ENCODE measurements around the gene GRIP2.

The GRIP2 gene

DNA sequence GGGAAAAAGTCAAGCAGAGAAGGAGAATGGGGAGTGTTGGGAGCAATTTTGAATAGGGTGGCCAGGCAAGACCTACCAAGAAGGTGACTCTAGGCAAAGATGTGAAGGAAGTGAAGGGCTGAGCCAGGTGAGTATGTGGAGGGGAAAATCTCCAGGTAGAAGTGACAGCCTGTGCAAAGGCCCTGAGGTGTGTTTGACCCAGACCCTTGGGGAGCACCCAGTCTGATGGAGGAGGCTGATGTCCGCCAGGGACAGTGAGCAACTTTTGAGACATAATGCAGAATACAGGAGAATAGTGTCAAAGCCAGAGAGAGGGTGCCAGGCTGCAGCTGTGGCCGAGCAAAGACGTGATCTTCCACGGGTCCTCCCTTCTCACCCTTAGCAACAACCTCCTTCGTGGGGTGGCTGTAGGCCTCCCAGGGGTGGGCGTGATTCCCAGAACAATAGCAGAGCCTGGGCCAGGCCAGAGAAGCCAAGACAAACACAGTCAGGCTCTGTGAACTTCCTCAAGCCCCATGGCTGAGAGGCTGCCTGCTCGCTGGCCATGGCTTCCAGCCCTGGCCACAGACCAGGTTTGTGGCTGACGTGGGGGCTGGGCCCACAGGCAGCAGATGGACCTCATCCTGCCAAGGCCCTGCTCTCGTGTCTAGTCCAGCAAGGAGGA, 79.7 kb downstream of the GRIP2 start:
- Histone ChIP-seq H3K9me3 (ENCODE audit: control insufficient read depth, low read length) (no peaks in the 10 kb centered on the region), H3K27ac (no peak overlapping the region), H2AFZ (no peak overlapping the region), H3K79me2 (no peaks in the 10 kb centered on the region), H3K27me3 (ENCODE audit: control insufficient read depth, insufficient read depth, low read length) (no peaks in the 10 kb centered on the region), H3K36me3 (ENCODE audit: control insufficient read depth, insufficient read depth, low read length) (no peaks in the 10 kb centered on the region), H3K4me3 (ENCODE audit: low read depth, low read length) (no peak overlapping the region), H3K4me1 (no peaks in the 10 kb centered on the region), H3K4me2 (ENCODE audit: low read length) (no peak overlapping the region), H3K9ac (no peak overlapping the region)
- TF ChIP-seq, protein P1, sequence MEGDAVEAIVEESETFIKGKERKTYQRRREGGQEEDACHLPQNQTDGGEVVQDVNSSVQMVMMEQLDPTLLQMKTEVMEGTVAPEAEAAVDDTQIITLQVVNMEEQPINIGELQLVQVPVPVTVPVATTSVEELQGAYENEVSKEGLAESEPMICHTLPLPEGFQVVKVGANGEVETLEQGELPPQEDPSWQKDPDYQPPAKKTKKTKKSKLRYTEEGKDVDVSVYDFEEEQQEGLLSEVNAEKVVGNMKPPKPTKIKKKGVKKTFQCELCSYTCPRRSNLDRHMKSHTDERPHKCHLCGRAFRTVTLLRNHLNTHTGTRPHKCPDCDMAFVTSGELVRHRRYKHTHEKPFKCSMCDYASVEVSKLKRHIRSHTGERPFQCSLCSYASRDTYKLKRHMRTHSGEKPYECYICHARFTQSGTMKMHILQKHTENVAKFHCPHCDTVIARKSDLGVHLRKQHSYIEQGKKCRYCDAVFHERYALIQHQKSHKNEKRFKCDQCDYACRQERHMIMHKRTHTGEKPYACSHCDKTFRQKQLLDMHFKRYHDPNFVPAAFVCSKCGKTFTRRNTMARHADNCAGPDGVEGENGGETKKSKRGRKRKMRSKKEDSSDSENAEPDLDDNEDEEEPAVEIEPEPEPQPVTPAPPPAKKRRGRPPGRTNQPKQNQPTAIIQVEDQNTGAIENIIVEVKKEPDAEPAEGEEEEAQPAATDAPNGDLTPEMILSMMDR (IDR thresholded peaks at IDR 0.05): no peak

DNA sequence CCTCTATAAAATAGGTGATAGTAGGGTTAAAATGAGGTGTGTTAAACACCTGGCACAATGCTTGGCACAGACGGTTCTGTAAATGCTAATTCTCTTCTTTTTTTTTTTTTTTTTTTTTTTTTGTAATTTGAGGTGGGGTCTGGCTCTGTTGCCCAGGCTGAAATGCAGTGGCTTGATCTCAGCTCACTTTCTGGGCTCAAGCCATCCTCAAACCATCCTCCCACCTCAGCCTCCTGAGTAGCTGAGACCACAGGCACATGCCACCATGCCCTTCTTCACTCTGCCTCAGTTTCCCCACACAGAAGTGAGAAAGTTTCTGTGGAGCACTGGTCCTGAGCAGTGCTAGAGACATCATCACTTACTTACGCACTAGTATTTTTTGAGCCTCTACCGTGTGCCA, 80.4 kb downstream of the GRIP2 start:
- Histone ChIP-seq H3K4me3 (ENCODE audit: low read depth, low read length) (no peak overlapping the region), H3K9ac (no peak overlapping the region), H2AFZ (no peak overlapping the region), H3K9me3 (ENCODE audit: control insufficient read depth, low read length) (no peaks in the 10 kb centered on the region), H3K4me2 (ENCODE audit: low read length) (no peak overlapping the region), H3K36me3 (ENCODE audit: control insufficient read depth, insufficient read depth, low read length) (no peaks in the 10 kb centered on the region), H3K79me2 (no peaks in the 10 kb centered on the region), H3K4me1 (no peaks in the 10 kb centered on the region), H3K27ac (no peak overlapping the region), H3K27me3 (ENCODE audit: control insufficient read depth, insufficient read depth, low read length) (no peaks in the 10 kb centered on the region)
- TF ChIP-seq, protein P1 (IDR thresholded peaks at IDR 0.05): no peak

DNA sequence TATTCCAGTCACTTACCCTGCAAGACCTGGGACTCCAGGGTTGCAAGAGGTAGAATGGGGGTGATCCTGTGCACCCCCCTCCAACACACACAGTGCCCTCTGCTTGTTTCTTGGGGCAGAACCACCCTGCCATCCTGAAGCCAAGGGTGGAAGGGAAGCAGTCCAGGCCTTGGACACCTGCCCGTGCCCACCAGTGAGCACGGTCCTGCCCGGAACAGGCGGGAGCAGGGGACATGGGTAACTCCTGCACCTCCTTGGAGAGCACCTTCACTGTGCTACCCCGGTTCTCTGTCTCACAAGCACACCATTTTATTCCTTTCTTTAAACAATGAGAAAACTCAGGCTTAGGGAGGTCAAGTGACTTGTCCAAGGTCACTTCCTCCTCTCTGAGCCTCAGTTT, 80.8 kb downstream of the GRIP2 start:
- TF ChIP-seq, protein P1 (IDR thresholded peaks at IDR 0.05): no peak
- H3K27me3 ChIP-seq (ENCODE audit: control insufficient read depth, insufficient read depth, low read length): no peaks in the 10 kb centered on the region
- no peaks in the 10 kb centered on the region for H3K9me3 ChIP-seq (ENCODE audit: control insufficient read depth, low read length)
- H3K4me1 ChIP-seq: no peaks in the 10 kb centered on the region
- H3K4me2 ChIP-seq (ENCODE audit: low read length): no peak overlapping the region
- no peak overlapping the region for H3K4me3 ChIP-seq (ENCODE audit: low read depth, low read length)
- no peaks in the 10 kb centered on the region for H3K79me2 ChIP-seq
- H3K9ac ChIP-seq: no peak overlapping the region
- no peak overlapping the region for H2AFZ ChIP-seq
- no peaks in the 10 kb centered on the region for H3K36me3 ChIP-seq (ENCODE audit: control insufficient read depth, insufficient read depth, low read length)
- H3K27ac ChIP-seq: no peak overlapping the region

DNA sequence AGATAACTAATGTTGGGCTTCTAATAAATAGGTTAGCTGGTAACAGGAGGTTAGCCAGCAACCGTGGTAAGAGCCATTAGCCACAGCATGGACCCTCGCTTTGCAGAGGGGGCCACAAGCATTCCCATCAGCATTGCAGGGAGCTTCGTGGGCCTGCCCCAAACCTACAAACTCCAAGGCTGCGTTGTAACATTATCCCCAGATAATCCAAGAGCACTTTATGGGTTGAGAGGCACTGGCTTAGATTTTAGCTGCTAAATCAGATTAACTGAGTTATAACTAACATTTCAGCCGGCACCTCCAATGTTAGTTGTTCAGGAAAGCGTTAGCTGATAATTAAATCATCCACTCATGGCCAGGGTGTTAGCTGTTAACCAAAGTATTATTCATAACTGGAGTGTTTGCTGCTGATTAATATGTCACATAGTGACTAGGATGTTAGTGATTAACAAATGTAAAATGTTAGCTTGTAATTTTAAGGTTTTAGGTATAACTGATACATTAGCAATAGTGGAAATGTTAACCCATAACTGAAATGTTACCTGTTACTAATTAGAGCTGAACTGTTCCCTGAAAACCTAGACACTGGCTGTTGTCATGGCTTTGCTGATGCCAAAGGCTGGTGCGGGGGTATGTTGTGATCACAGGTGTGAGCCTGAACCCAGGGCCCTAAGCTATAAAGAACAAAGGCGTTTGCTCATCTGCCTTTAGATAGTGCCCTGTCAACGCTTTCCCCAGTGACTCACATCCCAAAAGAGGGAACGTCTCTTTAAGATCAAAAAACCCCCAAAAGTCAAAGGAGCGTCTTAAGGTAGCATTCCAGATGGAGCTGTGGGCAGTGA, 81.5 kb downstream of the GRIP2 start:
- TF ChIP-seq, protein P1 (IDR thresholded peaks at IDR 0.05): no peak
- no peaks in the 10 kb centered on the region for H3K36me3 ChIP-seq (ENCODE audit: control insufficient read depth, insufficient read depth, low read length)
- H3K79me2 ChIP-seq: no peaks in the 10 kb centered on the region

More for the DNA sequence above, 81.5 kb downstream of the GRIP2 start:
- no peaks in the 10 kb centered on the region for H3K9me3 ChIP-seq (ENCODE audit: control insufficient read depth, low read length)
- H2AFZ ChIP-seq: no peak overlapping the region
- H3K27ac ChIP-seq: no peak overlapping the region
- no peak overlapping the region for H3K4me3 ChIP-seq (ENCODE audit: low read depth, low read length)
- H3K27me3 ChIP-seq (ENCODE audit: control insufficient read depth, insufficient read depth, low read length): no peaks in the 10 kb centered on the region
- no peaks in the 10 kb centered on the region for H3K4me1 ChIP-seq
- H3K4me2 ChIP-seq (ENCODE audit: low read length): no peak overlapping the region
- H3K9ac ChIP-seq: no peak overlapping the region
